Mesangial cell (primary cell): ENCODE data around the gene XPO6. TPM values are rescaled to one million over a fixed set of nuclear protein-coding genes. Genes with fewer than 3 reads are reported as not detected.

Experiments used
- total RNA-seq: library from RNA; depleted of rRNA; stranded (reverse); fragments of >200 nt; gene quantifications from 2 replicates; pipeline ENCODE4 v1.2.3, GENCODE V29; 2015

Gene XPO6
- 85.9 and 135 TPM in 2 replicates for total RNA-seq

GRCh38 chr16:28211758-28212531 lies at the start of gene XPO6:
Gene XPO6, minus strand, starts transcription at chr16:28211965. Its CDS starts 597 bp downstream, at chr16:28211368.

GRCh38 chr16:28063591-28064061 lies 148.1 kb downstream of the XPO6 start, which contains the start of gene GSG1L:
Gene GSG1L, minus strand, starts transcription at chr16:28063714. Its CDS starts 290 bp downstream, at chr16:28063424.

Other genes starting within 250 kb of the XPO6 start
- not detected in 2 replicates for gene GSG1L, start 148.3 kb downstream of the XPO6 start, total RNA-seq
- gene SBK1, start 80.6 kb upstream of the XPO6 start, total RNA-seq: 0.65 and 3.9 TPM in 2 replicates
- gene NPIPB6, start 151.5 kb upstream of the XPO6 start, total RNA-seq: 0.49 TPM in 1 of 2 replicates, not detected in the other
- 151 and 152 TPM in 2 replicates for gene EIF3CL, start 191.9 kb upstream of the XPO6 start, total RNA-seq